ENCODE results near the gene SCMH1.
"Not testable (repeated sequence)": the region's sequence is repeated elsewhere in the genome, so short reads cannot be mapped to it uniquely, and the experiment has no call there.

The SCMH1 gene

DNA sequence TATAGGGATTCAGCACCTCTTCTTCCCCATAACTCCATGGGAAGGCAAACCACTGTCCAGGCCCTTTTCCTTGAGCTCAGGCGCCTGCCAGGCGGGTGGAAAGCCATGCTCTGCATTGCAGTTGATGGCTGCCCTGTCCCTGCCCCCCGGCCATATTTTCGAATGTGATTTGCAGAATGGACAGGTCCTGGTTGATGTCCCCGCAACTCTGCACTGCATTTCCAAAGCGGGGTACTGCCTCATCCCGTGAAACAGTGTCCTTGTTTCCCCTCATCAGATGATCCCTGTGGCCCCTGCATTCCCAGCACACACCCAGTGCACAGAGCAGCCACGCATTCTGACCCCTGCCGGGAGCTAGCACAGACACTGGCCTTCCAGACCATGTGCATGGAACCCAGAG is 33.7 kb upstream of the SCMH1 start:
- H3K36me3 ChIP-seq (ENCODE audit: control insufficient read depth, insufficient read depth, low read length), result no peaks in the 10 kb centered on the region
- H3K27me3 ChIP-seq (ENCODE audit: control insufficient read depth, insufficient read depth, low read length), result no peaks in the 10 kb centered on the region
- no peak overlapping the region for H3K9ac ChIP-seq (ENCODE audit: low read length)
- H3K4me3 ChIP-seq (ENCODE audit: low read length), result no peak overlapping the region
- H3K9me3 ChIP-seq (ENCODE audit: control insufficient read depth, low read length), result no peaks in the 10 kb centered on the region
- H3K4me1 ChIP-seq (ENCODE audit: control insufficient read depth, insufficient read depth, low read length), result no peaks in the 10 kb centered on the region

DNA sequence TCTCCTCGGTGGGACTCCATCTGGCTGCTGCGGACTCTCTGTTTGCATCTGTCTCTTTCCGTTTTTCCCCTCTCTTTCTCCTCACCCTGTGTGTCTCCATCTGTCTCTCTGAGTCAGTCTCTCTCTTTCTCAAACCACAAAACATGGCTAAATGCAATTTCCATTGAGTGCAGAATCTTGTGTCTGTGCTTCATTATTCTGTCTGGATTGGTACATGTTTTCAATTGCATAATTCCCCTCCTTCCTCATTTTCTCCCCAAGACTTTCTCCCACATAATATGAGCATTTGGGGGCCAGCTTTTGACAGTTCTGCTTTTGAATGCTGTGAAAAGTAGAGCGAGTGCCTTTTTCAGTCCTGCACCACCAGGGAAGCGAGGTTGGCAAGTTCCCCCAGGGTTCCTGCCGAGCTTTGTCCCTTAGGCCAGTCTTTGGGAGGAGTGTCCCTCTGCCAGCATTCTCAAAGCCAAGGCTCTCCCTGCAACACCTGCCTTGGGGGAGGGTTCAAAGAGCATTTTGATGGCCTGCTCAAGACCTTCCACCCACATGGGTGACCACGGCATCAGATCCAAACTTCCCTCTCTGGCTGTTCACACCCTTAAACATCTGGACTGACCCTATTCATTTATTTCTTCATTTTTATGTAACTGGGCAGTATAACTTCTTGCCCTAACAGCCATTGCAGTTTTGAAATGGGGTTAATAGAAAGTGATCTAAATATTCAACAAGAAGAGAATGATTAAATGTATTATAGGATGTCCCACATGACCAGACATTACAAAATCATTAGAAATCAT is 32.8 kb upstream of the SCMH1 start:
- H3K36me3 ChIP-seq (ENCODE audit: control insufficient read depth, insufficient read depth, low read length), result no peaks in the 10 kb centered on the region
- no peaks in the 10 kb centered on the region for H3K9me3 ChIP-seq (ENCODE audit: control insufficient read depth, low read length)
- no peak overlapping the region for H3K9ac ChIP-seq (ENCODE audit: low read length)
- H3K27me3 ChIP-seq (ENCODE audit: control insufficient read depth, insufficient read depth, low read length), result no peaks in the 10 kb centered on the region
- H3K4me3 ChIP-seq (ENCODE audit: low read length), result no peak overlapping the region
- no peaks in the 10 kb centered on the region for H3K4me1 ChIP-seq (ENCODE audit: control insufficient read depth, insufficient read depth, low read length)

DNA sequence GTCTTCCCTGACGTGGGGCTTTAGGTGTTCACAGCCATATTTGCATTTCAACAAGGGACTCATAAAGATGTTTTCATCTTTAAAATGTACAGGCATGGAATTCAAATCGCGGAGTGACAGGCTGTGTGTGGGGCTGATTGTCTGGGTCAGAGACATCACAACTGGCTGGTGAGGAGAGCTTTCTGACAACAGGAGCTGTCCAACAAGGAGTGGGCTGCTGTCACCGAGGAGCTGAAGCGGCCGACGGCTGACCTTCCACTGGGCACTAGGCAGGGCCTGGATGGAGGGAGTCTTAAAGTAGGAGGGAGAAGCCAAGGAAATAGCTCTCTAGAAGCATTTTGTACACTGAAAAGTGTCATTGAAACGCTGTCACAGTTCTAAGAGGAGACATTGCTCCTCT is 30.5 kb upstream of the SCMH1 start:
- no peak overlapping the region for H3K9ac ChIP-seq (ENCODE audit: low read length)
- no peaks in the 10 kb centered on the region for H3K36me3 ChIP-seq (ENCODE audit: control insufficient read depth, insufficient read depth, low read length)
- H3K27me3 ChIP-seq (ENCODE audit: control insufficient read depth, insufficient read depth, low read length), result no peaks in the 10 kb centered on the region
- H3K4me3 ChIP-seq (ENCODE audit: low read length), result no peak overlapping the region
- H3K9me3 ChIP-seq (ENCODE audit: control insufficient read depth, low read length), result no peaks in the 10 kb centered on the region
- no peaks in the 10 kb centered on the region for H3K4me1 ChIP-seq (ENCODE audit: control insufficient read depth, insufficient read depth, low read length)

DNA sequence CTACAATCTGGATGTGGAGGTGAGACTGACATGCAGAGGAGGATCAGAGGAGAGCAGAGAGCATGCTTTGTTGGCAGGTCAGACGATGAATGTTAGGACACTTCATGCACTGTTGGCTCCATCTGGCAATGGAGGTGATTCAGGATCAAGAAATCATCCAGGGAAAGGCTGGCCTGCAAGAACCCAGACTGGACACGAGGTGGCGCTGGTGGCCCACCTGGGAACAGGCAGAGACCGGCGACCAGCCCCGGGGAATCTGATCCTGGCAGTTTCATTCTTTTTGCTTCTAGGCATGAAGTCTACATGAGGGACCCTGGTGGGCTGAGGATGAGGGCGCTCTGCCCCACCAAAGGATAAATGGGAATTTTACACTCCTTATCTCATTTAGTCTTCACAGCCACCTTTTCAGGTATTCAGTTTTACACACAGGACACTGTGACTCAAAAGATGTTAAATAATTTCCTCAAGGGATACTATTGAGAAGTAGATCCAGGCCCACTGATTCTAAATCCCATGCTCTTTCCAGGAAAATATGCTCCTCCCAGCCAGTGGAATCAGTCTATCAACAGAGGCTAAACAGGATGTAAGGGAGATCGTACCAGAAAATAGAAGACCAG is 26.2 kb upstream of the SCMH1 start:
- Histone ChIP-seq H3K27me3 (ENCODE audit: control insufficient read depth, insufficient read depth, low read length) (no peaks in the 10 kb centered on the region), H3K36me3 (ENCODE audit: control insufficient read depth, insufficient read depth, low read length) (no peaks in the 10 kb centered on the region), H3K4me3 (ENCODE audit: low read length) (no peak overlapping the region), H3K9me3 (ENCODE audit: control insufficient read depth, low read length) (no peaks in the 10 kb centered on the region), H3K4me1 (ENCODE audit: control insufficient read depth, insufficient read depth, low read length) (no peaks in the 10 kb centered on the region), H3K9ac (ENCODE audit: low read length) (no peak overlapping the region)

DNA sequence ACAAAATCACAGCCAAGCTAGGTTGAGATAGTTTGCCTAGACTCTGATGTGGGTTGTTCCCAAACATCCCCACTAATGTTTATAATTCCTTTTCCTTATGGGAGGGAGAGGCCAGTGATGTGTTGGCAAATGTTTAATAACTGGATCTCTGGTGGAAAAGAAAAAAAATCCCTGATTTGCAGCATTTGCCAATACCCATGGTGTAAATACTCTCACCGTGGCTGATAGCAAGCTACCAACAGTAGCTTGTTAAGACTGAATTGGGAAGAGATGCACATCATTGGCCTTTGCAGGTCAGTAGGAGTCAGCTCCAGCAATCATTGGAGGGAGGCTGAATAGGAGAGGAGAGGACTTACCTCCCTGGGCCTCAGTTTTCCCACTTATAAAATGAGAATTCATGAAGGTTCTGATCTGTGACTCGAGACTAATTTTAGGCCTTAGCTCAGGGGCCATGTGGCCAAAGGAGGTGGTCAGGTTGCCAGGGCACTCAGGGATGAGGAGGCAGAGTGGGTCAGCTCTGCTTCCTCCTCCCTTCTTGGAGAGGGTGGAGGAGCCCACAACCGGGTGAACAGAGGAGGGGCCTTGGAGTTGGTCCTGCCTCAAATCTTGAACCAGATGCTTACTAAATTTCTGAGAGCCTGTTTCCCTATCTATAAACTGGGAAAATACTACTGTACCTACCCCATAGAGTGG is 20.0 kb upstream of the SCMH1 start:
- no peaks in the 10 kb centered on the region for H3K36me3 ChIP-seq (ENCODE audit: control insufficient read depth, insufficient read depth, low read length)
- H3K9me3 ChIP-seq (ENCODE audit: control insufficient read depth, low read length), result no peaks in the 10 kb centered on the region
- no peaks in the 10 kb centered on the region for H3K27me3 ChIP-seq (ENCODE audit: control insufficient read depth, insufficient read depth, low read length)
- no peaks in the 10 kb centered on the region for H3K4me1 ChIP-seq (ENCODE audit: control insufficient read depth, insufficient read depth, low read length)
- no peak overlapping the region for H3K9ac ChIP-seq (ENCODE audit: low read length)
- H3K4me3 ChIP-seq (ENCODE audit: low read length), result no peak overlapping the region

DNA sequence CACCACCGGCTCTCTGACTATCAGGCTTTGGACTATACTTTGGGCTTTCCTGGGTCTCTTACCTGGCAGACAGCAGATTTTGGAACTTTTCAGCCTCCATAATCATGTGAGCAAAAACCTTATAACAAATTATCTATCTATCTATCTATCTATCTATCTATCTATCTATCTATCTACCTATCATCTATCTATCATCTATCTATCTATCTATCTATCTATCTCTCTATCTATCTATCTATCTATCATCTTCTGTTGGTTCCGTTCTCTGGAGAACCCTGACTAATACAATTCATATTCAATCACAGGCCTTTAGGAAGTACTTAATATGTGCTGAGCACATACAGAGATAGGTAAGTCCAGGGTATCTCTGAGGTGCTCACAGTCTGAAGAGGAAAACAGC is 18.7 kb upstream of the SCMH1 start:
- H3K9ac ChIP-seq (ENCODE audit: low read length), result no peak overlapping the region
- no peaks in the 10 kb centered on the region for H3K4me1 ChIP-seq (ENCODE audit: control insufficient read depth, insufficient read depth, low read length)
- no peaks in the 10 kb centered on the region for H3K27me3 ChIP-seq (ENCODE audit: control insufficient read depth, insufficient read depth, low read length)
- H3K4me3 ChIP-seq (ENCODE audit: low read length), result no peak overlapping the region
- H3K36me3 ChIP-seq (ENCODE audit: control insufficient read depth, insufficient read depth, low read length), result no peaks in the 10 kb centered on the region
- no peaks in the 10 kb centered on the region for H3K9me3 ChIP-seq (ENCODE audit: control insufficient read depth, low read length)

DNA sequence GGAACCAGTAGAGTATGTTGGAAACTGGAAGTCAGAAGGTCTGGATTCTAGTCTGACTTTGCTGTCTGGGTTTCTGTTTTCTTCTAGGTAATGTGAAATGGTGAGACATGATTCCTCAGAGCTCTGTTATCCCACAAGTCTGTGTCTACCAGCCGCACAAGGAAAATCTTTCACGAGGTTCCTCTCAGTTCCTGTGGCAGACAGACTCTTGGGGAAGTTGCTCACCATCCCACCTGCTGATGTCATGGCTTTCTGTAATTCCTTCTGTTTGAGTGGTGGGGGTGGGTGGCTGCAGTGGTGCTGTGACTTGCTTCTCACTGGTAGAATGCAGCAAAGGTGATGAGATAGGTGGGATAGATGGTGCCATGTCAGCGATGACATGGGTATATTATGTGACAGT is 17.1 kb upstream of the SCMH1 start:
- H3K9ac ChIP-seq (ENCODE audit: low read length), result no peak overlapping the region
- H3K4me1 ChIP-seq (ENCODE audit: control insufficient read depth, insufficient read depth, low read length), result no peaks in the 10 kb centered on the region
- no peak overlapping the region for H3K4me3 ChIP-seq (ENCODE audit: low read length)
- H3K9me3 ChIP-seq (ENCODE audit: control insufficient read depth, low read length), result no peaks in the 10 kb centered on the region
- no peaks in the 10 kb centered on the region for H3K27me3 ChIP-seq (ENCODE audit: control insufficient read depth, insufficient read depth, low read length)
- H3K36me3 ChIP-seq (ENCODE audit: control insufficient read depth, insufficient read depth, low read length), result no peaks in the 10 kb centered on the region

DNA sequence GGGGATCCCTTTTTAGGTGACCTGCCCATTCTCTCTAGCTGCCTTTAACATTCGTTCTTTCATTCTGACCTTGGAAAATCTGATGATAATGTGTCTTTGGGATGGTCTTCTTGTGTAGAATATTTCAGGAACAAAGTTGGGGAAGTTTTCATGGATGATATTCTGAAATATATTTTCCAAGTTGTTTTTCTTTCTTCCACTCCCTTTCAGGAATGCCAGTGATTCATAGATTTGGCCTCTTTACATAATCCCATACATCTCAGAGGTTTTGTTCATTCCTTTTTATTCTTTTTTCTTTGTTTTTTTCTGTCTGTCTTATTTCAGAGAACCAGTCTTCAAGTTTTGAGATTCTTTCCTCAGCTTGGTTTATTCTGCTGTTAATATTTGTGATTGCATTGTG is 13.9 kb upstream of the SCMH1 start:
- Histone ChIP-seq H3K9ac (ENCODE audit: low read length) (no peak overlapping the region), H3K4me1 (ENCODE audit: control insufficient read depth, insufficient read depth, low read length) (no peaks in the 10 kb centered on the region), H3K27me3 (ENCODE audit: control insufficient read depth, insufficient read depth, low read length) (no peaks in the 10 kb centered on the region), H3K9me3 (ENCODE audit: control insufficient read depth, low read length) (no peaks in the 10 kb centered on the region), H3K4me3 (ENCODE audit: low read length) (no peak overlapping the region), H3K36me3 (ENCODE audit: control insufficient read depth, insufficient read depth, low read length) (no peaks in the 10 kb centered on the region)

DNA sequence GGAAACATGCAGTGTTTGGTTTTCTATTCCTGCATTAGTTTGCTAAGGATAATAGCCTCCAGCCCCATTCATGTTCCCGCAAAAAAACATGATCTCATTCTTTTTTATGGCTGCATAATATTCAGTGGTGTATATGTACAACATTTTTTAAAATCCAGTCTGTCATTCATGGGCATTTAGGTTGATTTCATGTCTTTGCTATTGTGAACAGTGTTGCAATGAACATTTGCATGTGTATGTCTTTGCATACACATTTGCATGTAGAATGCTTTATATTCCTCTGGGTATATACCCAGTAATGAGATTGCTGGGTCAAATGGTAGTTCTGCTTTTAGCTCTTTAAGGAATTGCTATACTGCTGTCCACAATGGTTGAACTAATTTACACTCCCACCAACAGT is 9.0 kb upstream of the SCMH1 start:
- not testable (repeated sequence) for H3K9ac ChIP-seq (ENCODE audit: low read length); H3K4me1 ChIP-seq (ENCODE audit: control insufficient read depth, insufficient read depth, low read length); H3K36me3 ChIP-seq (ENCODE audit: control insufficient read depth, insufficient read depth, low read length); H3K9me3 ChIP-seq (ENCODE audit: control insufficient read depth, low read length); H3K27me3 ChIP-seq (ENCODE audit: control insufficient read depth, insufficient read depth, low read length); H3K4me3 ChIP-seq (ENCODE audit: low read length)

DNA sequence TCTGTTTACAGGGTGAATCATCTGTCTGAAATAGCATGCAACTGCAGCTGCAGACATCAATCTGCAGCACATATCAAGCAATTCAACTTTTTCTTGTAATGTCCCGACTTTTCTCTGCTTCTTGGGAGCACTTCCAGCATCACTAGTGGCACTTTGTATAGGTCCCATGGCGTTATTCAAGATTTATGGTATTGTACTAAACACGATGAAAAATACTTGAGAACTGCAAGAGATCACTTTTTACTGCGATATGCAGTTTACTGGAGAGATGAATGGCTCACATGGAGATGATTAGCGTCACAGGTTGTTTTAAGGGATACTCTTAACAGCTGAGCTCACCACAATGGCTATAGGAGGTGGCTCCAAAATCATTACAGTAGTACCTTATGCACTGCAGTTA is 7.2 kb upstream of the SCMH1 start:
- Histone ChIP-seq H3K9me3 (ENCODE audit: control insufficient read depth, low read length) (no peaks in the 10 kb centered on the region), H3K4me3 (ENCODE audit: low read length) (no peak overlapping the region), H3K9ac (ENCODE audit: low read length) (no peak overlapping the region), H3K36me3 (ENCODE audit: control insufficient read depth, insufficient read depth, low read length) (no peaks in the 10 kb centered on the region), H3K27me3 (ENCODE audit: control insufficient read depth, insufficient read depth, low read length) (no peaks in the 10 kb centered on the region), H3K4me1 (ENCODE audit: control insufficient read depth, insufficient read depth, low read length) (peaks cover 6% of the 10 kb centered on the region)

DNA sequence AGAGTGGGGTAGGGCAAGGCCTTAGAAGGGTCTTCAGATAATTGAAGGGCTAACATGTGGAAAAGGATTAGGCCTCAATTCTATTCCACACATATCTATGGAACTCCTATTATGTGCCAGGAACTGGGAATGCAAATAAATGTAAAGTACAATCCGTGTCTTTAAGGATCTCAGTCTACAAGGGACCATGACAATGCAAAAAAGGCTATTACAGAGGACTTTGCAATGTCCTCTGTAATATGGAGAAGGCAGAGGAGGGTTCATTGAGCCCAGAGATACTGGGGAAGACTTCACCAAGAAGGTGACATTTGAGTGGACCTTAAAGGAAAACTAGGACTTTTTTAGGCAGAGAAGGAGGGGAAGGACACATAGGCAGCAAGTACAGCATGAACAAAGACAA is 4.5 kb upstream of the SCMH1 start:
- H3K4me1 ChIP-seq (ENCODE audit: control insufficient read depth, insufficient read depth, low read length), result peaks cover 11% of the 10 kb centered on the region
- no peak overlapping the region for H3K9ac ChIP-seq (ENCODE audit: low read length)
- H3K9me3 ChIP-seq (ENCODE audit: control insufficient read depth, low read length), result no peaks in the 10 kb centered on the region
- H3K27me3 ChIP-seq (ENCODE audit: control insufficient read depth, insufficient read depth, low read length), result no peaks in the 10 kb centered on the region
- no peaks in the 10 kb centered on the region for H3K36me3 ChIP-seq (ENCODE audit: control insufficient read depth, insufficient read depth, low read length)
- H3K4me3 ChIP-seq (ENCODE audit: low read length), result no peak overlapping the region

DNA sequence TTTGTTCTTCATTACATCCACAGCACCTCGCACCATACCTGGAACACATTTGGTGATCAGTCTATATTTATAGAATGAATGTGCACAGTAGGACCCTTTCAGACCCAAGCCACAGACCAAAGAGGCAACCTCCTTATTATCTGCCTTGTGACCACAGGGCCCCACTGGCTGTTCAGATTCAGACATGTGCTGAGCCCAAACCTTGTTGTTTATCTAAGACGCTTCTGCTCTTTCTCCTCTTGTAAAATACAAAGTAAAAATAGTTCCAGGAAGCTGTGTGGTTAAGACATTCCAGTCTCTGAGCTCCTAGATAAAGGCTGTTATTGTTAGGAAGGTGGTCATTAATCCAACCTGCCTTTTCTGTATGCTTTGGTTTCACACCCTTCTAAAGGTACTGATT is 3.6 kb upstream of the SCMH1 start:
- Histone ChIP-seq H3K9me3 (ENCODE audit: control insufficient read depth, low read length) (no peaks in the 10 kb centered on the region), H3K4me1 (ENCODE audit: control insufficient read depth, insufficient read depth, low read length) (peaks cover 15% of the 10 kb centered on the region), H3K27me3 (ENCODE audit: control insufficient read depth, insufficient read depth, low read length) (no peaks in the 10 kb centered on the region), H3K36me3 (ENCODE audit: control insufficient read depth, insufficient read depth, low read length) (no peaks in the 10 kb centered on the region), H3K4me3 (ENCODE audit: low read length) (no peak overlapping the region), H3K9ac (ENCODE audit: low read length) (no peak overlapping the region)

All from mucosa of stomach (tissue), 1 donor.